ENCODE data around the gene CLTCL1.
"Not testable (repeated sequence)": the region's sequence is repeated elsewhere in the genome, so short reads cannot be mapped to it uniquely, and the experiment has no call there.

- TF ChIP-seq CTCF (IDR thresholded peaks at IDR 0.05 in 2 of 3, conservative IDR thresholded peaks at IDR 0.05 in 1 of 3; ENCODE audit: borderline replicate concordance in 1 of 3, insufficient read depth in 1 of 3, low read depth in 2 of 3, low read length in 2 of 3); ZFX (IDR thresholded peaks at IDR 0.05); MAX (IDR thresholded peaks at IDR 0.05): not testable (repeated sequence)
These were observed 15.0 kb upstream of the CLTCL1 start for GRCh38 chr22:19306535-19306934.
